ENCODE data around the gene MCL1. TPM values are rescaled to one million over a fixed set of nuclear protein-coding genes. Genes with fewer than 3 reads are reported as not detected.

Gene MCL1
- total and polyA plus RNA-seq, 4 donors: 109 to 336 (median 300) TPM

DNA sequence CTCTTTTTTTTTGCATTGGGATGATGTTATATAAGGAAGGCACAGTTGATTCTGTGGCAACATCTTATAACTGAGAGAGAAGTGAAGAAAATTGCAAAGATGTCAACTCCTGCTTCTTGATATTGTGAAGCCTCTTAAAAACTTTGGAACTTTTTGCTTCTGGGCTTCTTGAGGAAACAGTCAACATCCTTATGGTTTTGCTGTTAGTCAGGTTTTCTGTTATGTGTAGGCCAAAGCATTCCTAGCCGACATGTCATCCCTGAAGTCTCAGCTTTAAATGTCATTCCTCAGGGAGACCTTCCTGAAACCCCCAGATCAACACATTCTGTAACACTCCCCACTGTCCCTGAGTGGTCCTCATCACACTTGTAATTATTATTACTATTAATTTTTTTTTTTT lies 51.2 kb downstream of the MCL1 start:
- no peaks in the 10 kb centered on the region for H3K36me3 ChIP-seq (ENCODE audit: control insufficient read depth in 4 of 4, insufficient read depth in 4 of 4, low read length in 4 of 4)
- DNase-seq (no peak), ATAC-seq (ENCODE audit: insufficient read depth, low FRiP score) (no peak)
- peaks cover 0 to 8% (median 4%) of the 10 kb centered on the region in 5 donors for H3K4me1 ChIP-seq (ENCODE audit: control insufficient read depth in 5 of 5, insufficient read depth in 5 of 5, low read length in 5 of 5)
- H3K27ac ChIP-seq (ENCODE audit: low read depth in 1 of 2, low read length in 1 of 2): no peak overlapping the region
- H3K9ac ChIP-seq (ENCODE audit: insufficient read depth in 1 of 2, low read length in 2 of 2): no peak overlapping the region
- TF ChIP-seq, protein P1, sequence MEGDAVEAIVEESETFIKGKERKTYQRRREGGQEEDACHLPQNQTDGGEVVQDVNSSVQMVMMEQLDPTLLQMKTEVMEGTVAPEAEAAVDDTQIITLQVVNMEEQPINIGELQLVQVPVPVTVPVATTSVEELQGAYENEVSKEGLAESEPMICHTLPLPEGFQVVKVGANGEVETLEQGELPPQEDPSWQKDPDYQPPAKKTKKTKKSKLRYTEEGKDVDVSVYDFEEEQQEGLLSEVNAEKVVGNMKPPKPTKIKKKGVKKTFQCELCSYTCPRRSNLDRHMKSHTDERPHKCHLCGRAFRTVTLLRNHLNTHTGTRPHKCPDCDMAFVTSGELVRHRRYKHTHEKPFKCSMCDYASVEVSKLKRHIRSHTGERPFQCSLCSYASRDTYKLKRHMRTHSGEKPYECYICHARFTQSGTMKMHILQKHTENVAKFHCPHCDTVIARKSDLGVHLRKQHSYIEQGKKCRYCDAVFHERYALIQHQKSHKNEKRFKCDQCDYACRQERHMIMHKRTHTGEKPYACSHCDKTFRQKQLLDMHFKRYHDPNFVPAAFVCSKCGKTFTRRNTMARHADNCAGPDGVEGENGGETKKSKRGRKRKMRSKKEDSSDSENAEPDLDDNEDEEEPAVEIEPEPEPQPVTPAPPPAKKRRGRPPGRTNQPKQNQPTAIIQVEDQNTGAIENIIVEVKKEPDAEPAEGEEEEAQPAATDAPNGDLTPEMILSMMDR (IDR thresholded peaks at IDR 0.05; ENCODE audit: control extremely low read depth, extremely low read depth): no peak
- H3K27me3 ChIP-seq (ENCODE audit: control insufficient read depth in 3 of 3, insufficient read depth in 3 of 3, low read length in 2 of 3): no peaks in the 10 kb centered on the region
- WGBS, 2 donors: 95 to 100% methylated on average over 1 of the region's 1 CpG
- H3K4me3 ChIP-seq: no peak overlapping the region
- no peaks in the 10 kb centered on the region for H3K9me3 ChIP-seq (ENCODE audit: control insufficient read depth in 4 of 4, insufficient read depth in 3 of 4, low read length in 3 of 4)

DNA sequence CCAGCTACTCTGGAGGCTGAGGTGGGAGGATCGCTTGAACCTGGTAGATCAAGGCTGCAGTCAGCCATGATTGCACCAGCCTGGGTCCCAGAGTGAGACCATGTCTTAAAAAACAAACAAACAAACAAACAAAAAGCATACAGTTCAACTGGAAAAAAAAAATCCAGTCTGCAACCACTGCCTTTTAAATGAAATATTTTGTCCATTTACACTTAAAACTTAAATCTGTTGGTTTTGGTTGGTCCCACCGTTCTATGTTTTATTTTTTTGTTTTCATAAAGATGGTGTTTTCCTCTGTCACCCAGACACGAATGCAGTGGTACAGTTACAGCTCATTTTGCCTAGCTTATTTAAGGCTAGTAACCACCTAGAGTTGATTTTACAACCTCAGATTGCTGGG lies 54.1 kb downstream of the MCL1 start:
- H3K27ac ChIP-seq (ENCODE audit: low read depth in 1 of 2, low read length in 1 of 2): no peak overlapping the region
- TF ChIP-seq, protein P1 (IDR thresholded peaks at IDR 0.05; ENCODE audit: control extremely low read depth, extremely low read depth): no peak
- DNase-seq: no peak
- H3K36me3 ChIP-seq (ENCODE audit: control insufficient read depth in 4 of 4, insufficient read depth in 4 of 4, low read length in 4 of 4): no peaks in the 10 kb centered on the region
- H3K4me3 ChIP-seq: no peak overlapping the region
- 89 to 96% methylated on average over 3 of the region's 3 CpGs for WGBS, 2 donors
- no peak for ATAC-seq (ENCODE audit: insufficient read depth, low FRiP score)
- H3K9me3 ChIP-seq (ENCODE audit: control insufficient read depth in 4 of 4, insufficient read depth in 3 of 4, low read length in 3 of 4): no peaks in the 10 kb centered on the region
- H3K9ac ChIP-seq (ENCODE audit: insufficient read depth in 1 of 2, low read length in 2 of 2): no peak overlapping the region
- H3K27me3 ChIP-seq (ENCODE audit: control insufficient read depth in 3 of 3, insufficient read depth in 3 of 3, low read length in 2 of 3): no peaks in the 10 kb centered on the region
- peaks cover 0 to 8% (median 4%) of the 10 kb centered on the region in 5 donors for H3K4me1 ChIP-seq (ENCODE audit: control insufficient read depth in 5 of 5, insufficient read depth in 5 of 5, low read length in 5 of 5)

Small RNA genes within 50 kb of the gene (small RNA-seq; reads per million reads assigned to genes)
- gene MIR4257 (ENCODE audit: low replicate concordance) (not detected), gene RF00015 (ENCODE audit: low replicate concordance) (not detected), gene RF00561 (ENCODE audit: low replicate concordance) (not detected), gene RN7SL473P (ENCODE audit: low replicate concordance) (not detected), gene RN7SL600P (ENCODE audit: low replicate concordance) (not detected)

Other genes starting within 250 kb of the MCL1 start
- 10 to 100 TPM; 22.2 to 27.8 TPM for gene RPRD2, start 215.5 kb downstream of the MCL1 start, total RNA-seq
- 1 to 10 TPM; 7.1 to 7.2 TPM for gene RPRD2, start 215.5 kb downstream of the MCL1 start, polyA plus RNA-seq
- 10 to 100 TPM; 15.2 to 20.5 TPM for gene TARS2, start 92.2 kb downstream of the MCL1 start, total RNA-seq
- gene TARS2, start 92.2 kb downstream of the MCL1 start, polyA plus RNA-seq: 10 to 100 TPM; 14.3 to 14.5 TPM
- 10 to 100 TPM in 1 of 2 donors, 1 to 10 TPM in 1; 1.2 to 20.0 TPM for gene ECM1, start 71.5 kb downstream of the MCL1 start, total RNA-seq
- 10 to 100 TPM in 1 of 2 donors, 1 to 10 TPM in 1; 9.0 to 12.3 TPM for gene ECM1, start 71.5 kb downstream of the MCL1 start, polyA plus RNA-seq
- not detected for gene FALEC, start 63.9 kb downstream of the MCL1 start, total RNA-seq
- gene FALEC, start 63.9 kb downstream of the MCL1 start, polyA plus RNA-seq: under 1 TPM in 1 of 2 donors, not detected in 1; 0.09 TPM
- gene ADAMTSL4, start 30.2 kb downstream of the MCL1 start, total RNA-seq: 100 to 1,000 TPM in 1 of 2 donors, 10 to 100 TPM in 1; 23.2 to 104 TPM
- gene ADAMTSL4, start 30.2 kb downstream of the MCL1 start, polyA plus RNA-seq: 10 to 100 TPM; 36.4 to 59.5 TPM
- gene ENSA, start 50.0 kb upstream of the MCL1 start, total RNA-seq: 100 to 1,000 TPM; 133 to 245 TPM
- 100 to 1,000 TPM; 133 to 184 TPM for gene ENSA, start 50.0 kb upstream of the MCL1 start, polyA plus RNA-seq
- gene GOLPH3L, start 117.5 kb upstream of the MCL1 start, total RNA-seq: 10 to 100 TPM; 26.1 to 37.2 TPM
- 10 to 100 TPM; 13.8 to 14.4 TPM for gene GOLPH3L, start 117.5 kb upstream of the MCL1 start, polyA plus RNA-seq
- 1 to 10 TPM in 1 of 2 donors, under 1 TPM in 1; 0.77 to 1.2 TPM for gene HORMAD1, start 141.3 kb upstream of the MCL1 start, total RNA-seq
- gene HORMAD1, start 141.3 kb upstream of the MCL1 start, polyA plus RNA-seq: under 1 TPM; 0.17 to 0.26 TPM
- 100 to 1,000 TPM; 244 to 293 TPM for gene CTSS, start 186.2 kb upstream of the MCL1 start, total RNA-seq
- gene CTSS, start 186.2 kb upstream of the MCL1 start, polyA plus RNA-seq: 100 to 1,000 TPM in 1 of 2 donors, 10 to 100 TPM in 1; 79.2 to 516 TPM
- gene CTSK, start 228.7 kb upstream of the MCL1 start, total RNA-seq: 10 to 100 TPM; 11.1 to 25.7 TPM
- 10 to 100 TPM in 1 of 2 donors, 1 to 10 TPM in 1; 5.2 to 17.5 TPM for gene CTSK, start 228.7 kb upstream of the MCL1 start, polyA plus RNA-seq